Measurements from ENCODE around the gene KCNH1.

GRCh38 chr1:210937846-210938245 lies 196.1 kb downstream of the KCNH1 start:
- TF ChIP-seq EP300 (IDR thresholded peaks at IDR 0.05) = no peak
- no peak for TF ChIP-seq POLR2A (IDR thresholded peaks at IDR 0.05)
